CD4-positive, alpha-beta T cell (primary cell): Measurements from ENCODE around the gene RND2. TPM values are rescaled to one million over a fixed set of nuclear protein-coding genes. Genes with fewer than 3 reads are reported as not detected.

Experiments
- ATAC-seq: fragments of 200-7000 bp; cut with Tn5 transposase; one replicate; pipeline ENCODE4 v1.10.0; 2022; ENCODE audit warnings: mild to moderate bottlenecking; ENCODE audit not compliant: poor library complexity
- CTCF ChIA-PET: fragments of 350-600 bp; sonication (Branson Sonifier 250); formaldehyde crosslinking; loops from one replicate; lab custom pipeline; 2021; ENCODE audit warnings: antibody characterized with exemption, inconsistent platforms; lab: Charles Lee
- POLR2A ChIA-PET: fragments of 350-600 bp; sonication (Branson Sonifier 250); formaldehyde crosslinking; loops from one replicate; lab custom pipeline; 2021; ENCODE audit warnings: antibody characterized with exemption, inconsistent platforms; lab: Charles Lee
- DNase-seq, 14 experiments: peaks; one replicate each; pipeline ENCODE4 v3.0.0-alpha.2; 2013 to 2020; ENCODE audit warnings: mixed read lengths in 2 of 14
- H3K27ac ChIP-seq, 2 donors: one replicate each; pipeline versions ENCODE4 v1.5.1 to v1.7.0; 2013; ENCODE audit warnings: low read length in 2 of 2, low read depth in 1 of 2, mild to moderate bottlenecking in 1 of 2
- H3K27me3 ChIP-seq, 2 experiments: 1 replicate in 1 of 2; 2 replicates in 1 of 2; pipeline versions ENCODE4 v1.6.1 to v1.7.0; 2013; ENCODE audit warnings: low read length in 2 of 2, control low read depth in 1 of 2, mild to moderate bottlenecking in 1 of 2, moderate library complexity in 1 of 2; ENCODE audit not compliant: insufficient read depth in 2 of 2, control insufficient read depth in 1 of 2
- H3K36me3 ChIP-seq: one replicate; pipeline ENCODE4 v1.6.1; 2013; ENCODE audit warnings: low read length, control low read depth; ENCODE audit not compliant: insufficient read depth
- H3K4me1 ChIP-seq: one replicate; pipeline ENCODE4 v1.6.1; 2013; ENCODE audit warnings: low read length, control low read depth; ENCODE audit not compliant: insufficient read depth
- H3K4me3 ChIP-seq: one replicate; pipeline ENCODE4 v1.5.1; 2013; ENCODE audit warnings: mild to moderate bottlenecking, low read length, moderate library complexity
- H3K9me3 ChIP-seq, 2 experiments: 1 replicate in 1 of 2; 2 replicates in 1 of 2; pipeline versions ENCODE4 v1.6.1 to v1.7.0; 2013; ENCODE audit warnings: low read length in 2 of 2, mild to moderate bottlenecking in 2 of 2, control low read depth in 1 of 2, moderate library complexity in 1 of 2; ENCODE audit not compliant: control insufficient read depth in 1 of 2, insufficient read depth in 1 of 2
- H3K27ac Mint-ChIP-seq: one replicate; pipeline ENCODE4 v1.8.0; 2020; ENCODE audit warnings: mixed read lengths
- H3K27me3 Mint-ChIP-seq: one replicate; pipeline ENCODE4 v1.8.0; 2021; ENCODE audit warnings: mixed read lengths
- H3K36me3 Mint-ChIP-seq: one replicate; pipeline ENCODE4 v1.8.0; 2021; ENCODE audit warnings: low read depth, mixed read lengths
- H3K4me1 Mint-ChIP-seq: one replicate; pipeline ENCODE4 v1.8.0; 2021; ENCODE audit warnings: low read depth, mixed read lengths
- H3K4me3 Mint-ChIP-seq: one replicate; pipeline ENCODE4 v1.8.0; 2020; ENCODE audit warnings: mild to moderate bottlenecking, mixed read lengths
- H3K9me3 Mint-ChIP-seq: one replicate; pipeline ENCODE4 v1.8.0; 2020; ENCODE audit warnings: mixed read lengths
- CTCF ChIP-seq: fragments of 200-600 bp; IDR thresholded peaks from one replicate; pipeline ENCODE4 v1.8.0; 2022; ENCODE audit warnings: antibody characterized with exemption, mild to moderate bottlenecking
- intact Hi-C, 2 experiments: fragments of 100-400 bp; cut with DNase I in 1 of 2; cut with micrococcal nuclease in 1 of 2; formaldehyde crosslinking; loops; one replicate each; pipeline versions ENCODE4 v1.15.1 to v1.9.0; 2023 to 2025; cut with DNase I, micrococcal nuclease
- total RNA-seq, 174 experiments: library from RNA in 2 of 174; stranded (reverse) in 2 of 174; gene quantifications; one replicate each; pipeline ENCODE4 v1.2.3 and lab custom pipeline; 2021 to 2026

The RND2 gene
- total RNA-seq, 2 experiments from 2014 or later = 0.27 to 0.28 TPM

- intact Hi-C loops = no loop called here
- Mint-ChIP-seq H3K27me3 (no peaks in the 10 kb centered on the region), H3K4me1 (no peaks in the 10 kb centered on the region), H3K9me3 (no peaks in the 10 kb centered on the region), H3K36me3 (no peaks in the 10 kb centered on the region), H3K27ac (no peak overlapping the region), H3K4me3 (no peak overlapping the region)
- Histone ChIP-seq H3K36me3 (no peaks in the 10 kb centered on the region), H3K9me3 (no peaks in the 10 kb centered on the region), H3K4me1 (peaks cover 3% of the 10 kb centered on the region), H3K27me3 (no peaks in the 10 kb centered on the region), H3K4me3 (no peak overlapping the region), H3K27ac (no peak overlapping the region)
- ChIA-PET CTCF (interaction anchor here (1.5 kb wide), 1 partner anchor 187 kb away, joined by 3 read pairs; no protein-coding TSS in a partner anchor), POLR2A (no interaction called here)
- no peak for TF ChIP-seq CTCF
- ATAC-seq (no peak), DNase-seq (no peak)
Observed at GRCh38 chr17:43030137-43030767, 5.2 kb downstream of the RND2 start.

GRCh38 chr17:43031666-43032065, 6.6 kb downstream of the RND2 start:
- no peaks in the 10 kb centered on the region for H3K9me3 Mint-ChIP-seq
- no peak for DNase-seq
- CTCF ChIA-PET = interaction anchor here (1.5 kb wide), 1 partner anchor 189 kb away, joined by 3 read pairs; no protein-coding TSS in a partner anchor

GRCh38 chr17:43033948-43034881, 9.2 kb downstream of the RND2 start:
- H3K36me3 Mint-ChIP-seq = no peaks in the 10 kb centered on the region
- Histone ChIP-seq H3K27ac (no peak overlapping the region), H3K9me3 (no peaks in the 10 kb centered on the region), H3K36me3 (no peaks in the 10 kb centered on the region), H3K4me1 (no peaks in the 10 kb centered on the region), H3K27me3 (no peaks in the 10 kb centered on the region), H3K4me3 (no peak overlapping the region)
- ChIA-PET POLR2A (no interaction called here), CTCF (no interaction called here)
- no peak overlapping the region for H3K27ac Mint-ChIP-seq
- H3K9me3 Mint-ChIP-seq = no peaks in the 10 kb centered on the region
- DNase-seq (no peak), ATAC-seq (no peak)
- H3K4me1 Mint-ChIP-seq = no peaks in the 10 kb centered on the region
- no peak for TF ChIP-seq CTCF
- no peak overlapping the region for H3K4me3 Mint-ChIP-seq
- intact Hi-C loops = no loop called here
- no peaks in the 10 kb centered on the region for H3K27me3 Mint-ChIP-seq

More at GRCh38 chr17:43031666-43032065, 6.6 kb downstream of the RND2 start:
- H3K27ac ChIP-seq = no peak overlapping the region
- intact Hi-C loops = no loop called here
- POLR2A ChIA-PET = no interaction called here
- no peaks in the 10 kb centered on the region for H3K27me3 Mint-ChIP-seq
- H3K4me3 Mint-ChIP-seq = no peak overlapping the region
- H3K9me3 ChIP-seq = no peaks in the 10 kb centered on the region
- H3K36me3 Mint-ChIP-seq = no peaks in the 10 kb centered on the region
- ATAC-seq = no peak
- no peaks in the 10 kb centered on the region for H3K4me1 ChIP-seq
- no peaks in the 10 kb centered on the region for H3K4me1 Mint-ChIP-seq
- no peaks in the 10 kb centered on the region for H3K27me3 ChIP-seq
- no peak overlapping the region for H3K4me3 ChIP-seq
- H3K27ac Mint-ChIP-seq = no peak overlapping the region
- no peaks in the 10 kb centered on the region for H3K36me3 ChIP-seq
- TF ChIP-seq CTCF = no peak
